ENCODE results near the gene SSUH2. TPM values are rescaled to one million over a fixed set of nuclear protein-coding genes. Genes with fewer than 3 reads are reported as not detected.

SSUH2 gene
- total and polyA plus RNA-seq, 7 experiments from 2014 or later: not detected

DNA sequence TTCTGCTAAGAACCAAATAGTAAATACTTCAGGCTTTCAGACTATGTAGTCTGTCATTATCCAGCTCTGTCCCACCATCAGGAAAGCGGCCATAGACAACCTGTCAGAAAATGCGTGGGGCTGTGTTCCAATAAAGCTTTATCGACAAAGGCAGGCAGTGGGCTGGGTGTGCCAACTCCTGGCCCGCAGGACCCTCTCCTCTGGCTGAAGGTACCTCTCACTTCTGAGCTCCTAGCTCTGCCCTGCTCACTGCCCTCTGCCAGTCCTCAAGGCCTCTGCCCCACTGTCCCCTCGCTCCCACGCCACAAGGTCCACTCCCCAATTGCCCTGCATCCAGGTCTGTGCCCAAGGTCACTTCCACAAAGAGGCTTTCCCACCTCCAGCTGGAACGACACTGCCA, 20.0 kb downstream of the SSUH2 start:
- H3K9me3 Mint-ChIP-seq: peaks cover 0 to 2% (median 0%) of the 10 kb centered on the region in 11 donors
- peaks cover 0 to 11% (median 2%) of the 10 kb centered on the region in 5 donors for H3K27me3 Mint-ChIP-seq
- no peak overlapping the region for H3K27ac Mint-ChIP-seq
- no peak for ATAC-seq
- ChIA-PET POLR2A (no interaction called here), CTCF (no interaction called here)
- no peaks in the 10 kb centered on the region for H3K36me3 ChIP-seq (ENCODE audit: control insufficient read depth in 2 of 3, insufficient read depth in 3 of 3, low read length in 3 of 3)
- no peak overlapping the region for H3K27ac ChIP-seq (ENCODE audit: low read depth, low read length)
- H3K4me3 ChIP-seq (ENCODE audit: low read length): no peak overlapping the region
- DNase-seq: no peak
- H3K4me1 ChIP-seq (ENCODE audit: control insufficient read depth in 2 of 2, insufficient read depth in 2 of 2, low read length in 2 of 2): no peaks in the 10 kb centered on the region
- H3K27me3 ChIP-seq (ENCODE audit: control insufficient read depth in 2 of 2, insufficient read depth in 2 of 2, low read length in 2 of 2): no peaks in the 10 kb centered on the region
- H3K9me3 ChIP-seq (ENCODE audit: control insufficient read depth in 2 of 3, low read length in 3 of 3): no peaks in the 10 kb centered on the region
- no peak overlapping the region for H3K4me3 Mint-ChIP-seq
- H3K4me1 Mint-ChIP-seq: peaks cover 0 to 16% (median 0%) of the 10 kb centered on the region in 7 donors
- H3K36me3 Mint-ChIP-seq: no peaks in the 10 kb centered on the region
- intact Hi-C loops (cut with micrococcal nuclease): no loop called here

DNA sequence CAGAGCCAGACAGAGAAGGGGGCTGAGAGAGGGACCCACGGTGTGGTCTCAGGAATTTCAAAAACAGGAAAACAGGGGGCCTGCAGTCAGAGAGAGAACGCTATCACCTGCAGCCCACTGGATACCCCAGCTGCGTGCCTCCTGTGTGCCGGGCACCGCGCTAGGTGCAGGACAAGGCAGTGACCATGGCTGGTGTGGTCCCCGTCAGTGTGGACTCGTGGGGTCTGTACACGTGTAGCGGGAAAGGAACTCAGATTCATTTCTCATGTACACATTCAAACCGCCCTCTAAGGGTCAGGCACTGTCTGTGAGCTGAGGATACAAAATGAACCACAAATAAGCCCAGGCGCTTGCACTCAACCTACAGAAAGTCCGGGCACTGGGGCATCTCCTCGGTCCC, 20.9 kb downstream of the SSUH2 start:
- ATAC-seq (no peak), DNase-seq (no peak)
- H3K4me3 Mint-ChIP-seq: no peak overlapping the region
- Histone ChIP-seq H3K4me3 (ENCODE audit: low read length) (no peak overlapping the region), H3K9me3 (ENCODE audit: control insufficient read depth in 2 of 3, low read length in 3 of 3) (no peaks in the 10 kb centered on the region), H3K27ac (ENCODE audit: low read depth, low read length) (no peak overlapping the region), H3K36me3 (ENCODE audit: control insufficient read depth in 2 of 3, insufficient read depth in 3 of 3, low read length in 3 of 3) (no peaks in the 10 kb centered on the region), H3K27me3 (ENCODE audit: control insufficient read depth in 2 of 2, insufficient read depth in 2 of 2, low read length in 2 of 2) (no peaks in the 10 kb centered on the region), H3K4me1 (ENCODE audit: control insufficient read depth in 2 of 2, insufficient read depth in 2 of 2, low read length in 2 of 2) (no peaks in the 10 kb centered on the region)
- peaks cover 0 to 11% (median 0%) of the 10 kb centered on the region in 7 donors for H3K4me1 Mint-ChIP-seq
- peaks cover 0 to 8% (median 0%) of the 10 kb centered on the region in 11 donors for H3K9me3 Mint-ChIP-seq
- ChIA-PET CTCF (no interaction called here), POLR2A (no interaction called here)
- intact Hi-C loops (cut with micrococcal nuclease): loop anchor here in 1 of 2 donors (2.0 kb wide), 1 partner anchor 181 kb away; no protein-coding TSS in a partner anchor
- H3K27me3 Mint-ChIP-seq: peaks cover 0 to 11% (median 0%) of the 10 kb centered on the region in 5 donors
- H3K36me3 Mint-ChIP-seq: no peaks in the 10 kb centered on the region
- no peak overlapping the region for H3K27ac Mint-ChIP-seq

DNA sequence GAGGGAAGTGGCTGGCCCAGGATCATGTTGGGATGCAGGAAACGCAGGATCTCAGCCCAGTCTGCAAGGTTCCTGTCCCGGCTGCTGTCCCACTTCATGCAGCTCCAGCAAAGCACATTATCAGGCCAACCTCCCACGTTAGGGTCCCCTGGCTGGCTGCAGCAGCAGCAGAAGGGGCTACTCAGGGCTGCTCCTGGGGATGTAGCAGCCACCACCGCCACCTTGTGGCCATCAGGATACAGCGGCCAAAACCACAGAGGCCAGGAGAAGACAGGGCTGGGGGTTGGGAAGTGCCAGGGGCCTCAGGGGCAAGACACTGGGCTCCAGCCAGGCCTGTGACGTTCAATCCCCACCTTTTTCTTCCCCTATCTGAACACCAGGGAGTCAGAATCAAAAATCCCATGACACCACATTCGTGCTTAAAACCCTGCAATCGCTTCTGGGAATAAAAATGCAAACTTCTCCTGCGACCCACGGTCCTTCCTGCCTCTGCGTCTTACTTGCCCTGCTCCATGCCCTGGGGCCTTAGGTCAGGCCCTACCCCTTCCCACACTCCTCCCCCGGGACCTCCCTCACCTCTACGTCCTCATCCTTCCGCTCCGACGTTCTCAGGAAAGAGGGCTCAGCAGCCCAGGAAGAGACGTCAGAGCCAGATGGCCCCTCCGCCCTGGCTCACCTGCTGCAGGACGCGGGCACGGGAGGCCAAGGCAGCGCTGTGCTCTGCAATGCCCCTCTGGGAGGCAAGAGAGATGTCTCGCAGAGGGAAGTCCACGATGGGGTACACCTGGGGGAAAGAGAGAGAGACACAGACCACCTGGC, 21.5 kb downstream of the SSUH2 start:
- intact Hi-C loops (cut with micrococcal nuclease): loop anchor here in 1 of 2 donors (2.0 kb wide), 1 partner anchor 180 kb away; no protein-coding TSS in a partner anchor
- Histone ChIP-seq H3K27ac (ENCODE audit: low read depth, low read length) (no peak overlapping the region), H3K4me3 (ENCODE audit: low read length) (no peak overlapping the region), H3K36me3 (ENCODE audit: control insufficient read depth in 2 of 3, insufficient read depth in 3 of 3, low read length in 3 of 3) (no peaks in the 10 kb centered on the region), H3K27me3 (ENCODE audit: control insufficient read depth in 2 of 2, insufficient read depth in 2 of 2, low read length in 2 of 2) (no peaks in the 10 kb centered on the region), H3K4me1 (ENCODE audit: control insufficient read depth in 2 of 2, insufficient read depth in 2 of 2, low read length in 2 of 2) (no peaks in the 10 kb centered on the region), H3K9me3 (ENCODE audit: control insufficient read depth in 2 of 3, low read length in 3 of 3) (no peaks in the 10 kb centered on the region)
- peak overlapping the region in 2 of 10 donors; percentile 50 to 71 for H3K4me3 Mint-ChIP-seq
- H3K27ac Mint-ChIP-seq: peak overlapping the region in 1 of 9 donors; percentile 52
- H3K4me1 Mint-ChIP-seq: peaks cover 0 to 11% (median 0%) of the 10 kb centered on the region in 7 donors
- ChIA-PET POLR2A (no interaction called here), CTCF (no interaction called here)
- H3K36me3 Mint-ChIP-seq: no peaks in the 10 kb centered on the region
- DNase-seq: peak in 2 of 9 donors; percentile 21 to 44
- H3K9me3 Mint-ChIP-seq: peaks cover 0 to 13% (median 0%) of the 10 kb centered on the region in 11 donors
- peak; percentile 65 for ATAC-seq
- H3K27me3 Mint-ChIP-seq: peaks cover 0 to 11% (median 0%) of the 10 kb centered on the region in 5 donors

DNA sequence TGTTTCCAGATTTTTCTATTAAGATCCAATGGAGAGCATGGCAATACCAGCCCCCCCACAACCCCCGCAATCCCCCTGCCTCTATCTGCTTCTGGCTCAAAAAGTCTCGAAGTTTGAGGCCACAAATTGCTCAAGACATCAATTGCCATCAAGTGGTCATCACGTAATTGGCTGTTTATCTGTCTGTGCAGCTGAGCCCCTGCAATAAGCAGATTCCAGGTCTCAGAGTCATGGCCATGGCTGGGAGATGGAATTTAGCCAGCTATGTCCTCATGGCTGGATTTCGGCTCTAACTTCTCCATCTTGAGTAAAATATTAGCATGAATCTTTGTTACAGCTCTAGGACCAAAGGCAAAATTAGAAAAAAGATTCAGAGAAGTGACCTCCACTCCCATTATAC, 22.7 kb downstream of the SSUH2 start:
- no peaks in the 10 kb centered on the region for H3K36me3 Mint-ChIP-seq
- H3K4me1 ChIP-seq (ENCODE audit: control insufficient read depth in 2 of 2, insufficient read depth in 2 of 2, low read length in 2 of 2): no peaks in the 10 kb centered on the region
- no peaks in the 10 kb centered on the region for H3K36me3 ChIP-seq (ENCODE audit: control insufficient read depth in 2 of 3, insufficient read depth in 3 of 3, low read length in 3 of 3)
- H3K9me3 ChIP-seq (ENCODE audit: control insufficient read depth in 2 of 3, low read length in 3 of 3): no peaks in the 10 kb centered on the region
- DNase-seq (no peak), ATAC-seq (no peak)
- no peak overlapping the region for H3K4me3 ChIP-seq (ENCODE audit: low read length)
- H3K27me3 Mint-ChIP-seq: peaks cover 0 to 11% (median 0%) of the 10 kb centered on the region in 5 donors
- no peak overlapping the region for H3K27ac ChIP-seq (ENCODE audit: low read depth, low read length)
- H3K4me3 Mint-ChIP-seq: no peak overlapping the region
- POLR2A ChIA-PET: no interaction called here
- no peak overlapping the region for H3K27ac Mint-ChIP-seq
- peaks cover 0 to 13% (median 0%) of the 10 kb centered on the region in 11 donors for H3K9me3 Mint-ChIP-seq
- intact Hi-C loops (cut with micrococcal nuclease): loop anchor here in 1 of 2 donors (2.0 kb wide), 1 partner anchor 179 kb away; no protein-coding TSS in a partner anchor
- H3K27me3 ChIP-seq (ENCODE audit: control insufficient read depth in 2 of 2, insufficient read depth in 2 of 2, low read length in 2 of 2): no peaks in the 10 kb centered on the region
- CTCF ChIA-PET: no interaction called here
- peaks cover 0 to 8% (median 0%) of the 10 kb centered on the region in 7 donors for H3K4me1 Mint-ChIP-seq

DNA sequence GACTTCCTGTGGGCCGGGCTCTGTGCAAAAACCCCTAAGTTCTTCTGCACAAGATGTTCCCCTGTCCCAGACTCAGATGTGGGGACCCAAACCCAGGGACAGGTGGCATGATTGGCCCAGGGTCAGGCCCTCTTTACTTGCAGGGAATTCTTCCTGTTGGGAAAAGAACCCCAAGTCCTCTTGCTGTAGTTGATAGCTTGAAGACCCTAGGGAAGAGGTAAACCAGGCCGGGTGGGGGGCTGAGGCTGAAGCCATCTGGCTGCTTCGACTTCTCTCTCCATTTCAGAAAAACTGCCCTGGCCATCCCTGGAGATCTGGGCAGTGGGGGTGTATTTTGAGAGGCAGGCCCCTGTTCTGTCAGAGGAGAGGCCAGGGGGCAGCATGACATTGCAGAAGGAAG, 23.5 kb downstream of the SSUH2 start:
- peaks cover 0 to 8% (median 0%) of the 10 kb centered on the region in 7 donors for H3K4me1 Mint-ChIP-seq
- H3K4me3 Mint-ChIP-seq: no peak overlapping the region
- Histone ChIP-seq H3K4me1 (ENCODE audit: control insufficient read depth in 2 of 2, insufficient read depth in 2 of 2, low read length in 2 of 2) (no peaks in the 10 kb centered on the region), H3K27me3 (ENCODE audit: control insufficient read depth in 2 of 2, insufficient read depth in 2 of 2, low read length in 2 of 2) (no peaks in the 10 kb centered on the region), H3K36me3 (ENCODE audit: control insufficient read depth in 2 of 3, insufficient read depth in 3 of 3, low read length in 3 of 3) (no peaks in the 10 kb centered on the region), H3K9me3 (ENCODE audit: control insufficient read depth in 2 of 3, low read length in 3 of 3) (no peaks in the 10 kb centered on the region), H3K27ac (ENCODE audit: low read depth, low read length) (no peak overlapping the region), H3K4me3 (ENCODE audit: low read length) (no peak overlapping the region)
- peaks cover 0 to 13% (median 0%) of the 10 kb centered on the region in 11 donors for H3K9me3 Mint-ChIP-seq
- CTCF ChIA-PET: no interaction called here
- DNase-seq (no peak), ATAC-seq (no peak)
- POLR2A ChIA-PET: no interaction called here
- H3K36me3 Mint-ChIP-seq: no peaks in the 10 kb centered on the region
- peaks cover 0 to 11% (median 0%) of the 10 kb centered on the region in 5 donors for H3K27me3 Mint-ChIP-seq
- no peak overlapping the region for H3K27ac Mint-ChIP-seq
- intact Hi-C loops (cut with micrococcal nuclease): no loop called here

DNA sequence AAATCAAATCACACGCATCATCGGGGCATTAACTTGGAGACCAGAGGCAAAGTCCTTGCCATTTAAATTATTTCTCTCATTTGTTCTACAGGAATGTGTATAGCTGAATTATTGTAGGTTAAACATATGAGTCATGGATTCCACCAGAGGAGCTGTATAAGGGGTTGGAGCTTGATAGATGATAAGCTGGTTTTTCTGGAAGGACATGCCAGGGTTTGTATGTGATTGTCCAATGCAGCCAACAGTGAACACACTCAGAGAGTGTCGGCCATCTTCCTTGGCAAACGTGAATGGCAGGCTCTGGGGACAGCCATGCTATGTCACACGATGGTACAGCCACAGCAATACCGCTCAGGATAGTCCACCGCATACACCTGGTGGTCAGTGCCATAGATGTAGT, 25.1 kb downstream of the SSUH2 start:
- Mint-ChIP-seq H3K36me3 (no peaks in the 10 kb centered on the region), H3K27ac (no peak overlapping the region), H3K27me3 (peaks cover 0 to 5% (median 0%) of the 10 kb centered on the region in 5 donors), H3K4me3 (no peak overlapping the region), H3K9me3 (peaks cover 0 to 13% (median 0%) of the 10 kb centered on the region in 11 donors), H3K4me1 (peaks cover 0 to 8% (median 0%) of the 10 kb centered on the region in 7 donors)
- H3K36me3 ChIP-seq (ENCODE audit: control insufficient read depth in 2 of 3, insufficient read depth in 3 of 3, low read length in 3 of 3): no peaks in the 10 kb centered on the region
- ChIA-PET POLR2A (no interaction called here), CTCF (no interaction called here)
- no peak for ATAC-seq
- intact Hi-C loops (cut with micrococcal nuclease): no loop called here
- H3K9me3 ChIP-seq (ENCODE audit: control insufficient read depth in 2 of 3, low read length in 3 of 3): no peaks in the 10 kb centered on the region
- H3K27ac ChIP-seq (ENCODE audit: low read depth, low read length): no peak overlapping the region
- no peak overlapping the region for H3K4me3 ChIP-seq (ENCODE audit: low read length)
- no peak for DNase-seq
- H3K4me1 ChIP-seq (ENCODE audit: control insufficient read depth in 2 of 2, insufficient read depth in 2 of 2, low read length in 2 of 2): no peaks in the 10 kb centered on the region
- no peaks in the 10 kb centered on the region for H3K27me3 ChIP-seq (ENCODE audit: control insufficient read depth in 2 of 2, insufficient read depth in 2 of 2, low read length in 2 of 2)

DNA sequence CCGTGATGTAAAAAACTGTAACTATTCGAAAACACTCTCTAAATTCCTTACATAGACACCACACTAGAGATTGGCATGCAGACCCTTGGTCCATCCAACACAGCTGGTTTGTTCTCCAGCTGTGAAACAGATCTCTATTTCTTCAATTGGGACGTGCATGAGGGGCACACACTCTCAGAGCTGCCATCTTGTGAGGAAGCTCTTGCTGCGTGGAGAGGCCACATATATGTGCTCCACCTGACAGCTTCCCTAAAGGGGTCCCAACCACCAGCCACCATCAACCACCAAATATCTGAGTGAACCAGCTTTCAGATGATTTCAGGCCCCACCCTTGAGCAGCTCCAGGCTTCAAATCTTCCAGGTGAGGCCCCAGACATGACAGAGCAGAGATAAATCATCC, 25.6 kb downstream of the SSUH2 start:
- intact Hi-C loops (cut with micrococcal nuclease): no loop called here
- no peaks in the 10 kb centered on the region for H3K36me3 ChIP-seq (ENCODE audit: control insufficient read depth in 2 of 3, insufficient read depth in 3 of 3, low read length in 3 of 3)
- ATAC-seq (no peak), DNase-seq (no peak)
- H3K9me3 ChIP-seq (ENCODE audit: control insufficient read depth in 2 of 3, low read length in 3 of 3): no peaks in the 10 kb centered on the region
- H3K27ac ChIP-seq (ENCODE audit: low read depth, low read length): no peak overlapping the region
- ChIA-PET CTCF (no interaction called here), POLR2A (no interaction called here)
- no peak overlapping the region for H3K4me3 ChIP-seq (ENCODE audit: low read length)
- no peaks in the 10 kb centered on the region for H3K27me3 ChIP-seq (ENCODE audit: control insufficient read depth in 2 of 2, insufficient read depth in 2 of 2, low read length in 2 of 2)
- Mint-ChIP-seq H3K9me3 (peaks cover 0 to 13% (median 0%) of the 10 kb centered on the region in 11 donors), H3K4me1 (peaks cover 0 to 8% (median 0%) of the 10 kb centered on the region in 7 donors), H3K27me3 (peaks cover 0 to 5% (median 0%) of the 10 kb centered on the region in 5 donors), H3K4me3 (no peak overlapping the region), H3K27ac (no peak overlapping the region), H3K36me3 (no peaks in the 10 kb centered on the region)
- no peaks in the 10 kb centered on the region for H3K4me1 ChIP-seq (ENCODE audit: control insufficient read depth in 2 of 2, insufficient read depth in 2 of 2, low read length in 2 of 2)
